GM23338 (cell line): ENCODE results near the gene CYP3A7. TPM values are rescaled to one million over a fixed set of nuclear protein-coding genes. Genes with fewer than 3 reads are reported as not detected.

Experiments used
- ATAC-seq: fragments of 200-7000 bp; cut with Tn5 transposase; 3 replicates; pipeline ENCODE4 v1.9.1; 2020
- DNase-seq: peaks from one replicate; pipeline ENCODE4 v3.0.0-alpha.2; 2015; ENCODE audit warnings: low spot score
- H2AFZ ChIP-seq: fragments of 200-600 bp; sonication (generic); 2 replicates; pipeline ENCODE4 v1.8.0; 2016; ENCODE audit warnings: antibody characterized with exemption, mild to moderate bottlenecking, moderate library complexity
- H3F3A ChIP-seq: fragments of 200-600 bp; sonication (generic); replicated peaks from 2 replicates; pipeline ENCODE4 v1.8.0; 2017; ENCODE audit warnings: antibody characterized with exemption, mixed run types, low read depth
- H3K27ac ChIP-seq: fragments of 200-600 bp; sonication (generic); 2 replicates; pipeline ENCODE4 v1.6.1; 2016; ENCODE audit warnings: low read depth
- H3K27me3 ChIP-seq: fragments of 200-600 bp; sonication (generic); 2 replicates; pipeline ENCODE4 v1.8.0; 2016; ENCODE audit warnings: mild to moderate bottlenecking, mixed run types, moderate library complexity; ENCODE audit not compliant: insufficient read depth
- H3K36me3 ChIP-seq: fragments of 200-600 bp; sonication (generic); 2 replicates; pipeline ENCODE4 v1.8.0; 2016; ENCODE audit warnings: mild to moderate bottlenecking; ENCODE audit not compliant: insufficient read depth
- H3K4me1 ChIP-seq: fragments of 200-600 bp; sonication (generic); 2 replicates; pipeline ENCODE4 v1.8.0; 2016; ENCODE audit warnings: mild to moderate bottlenecking, moderate library complexity; ENCODE audit not compliant: insufficient read depth
- H3K4me2 ChIP-seq: fragments of 200-600 bp; sonication (generic); 2 replicates; pipeline ENCODE4 v1.7.1; 2017; ENCODE audit warnings: mixed run types
- H3K4me3 ChIP-seq: fragments of 200-600 bp; sonication (generic); 2 replicates; pipeline ENCODE4 v1.6.1; 2016; ENCODE audit warnings: mixed run types
- H3K79me2 ChIP-seq: fragments of 200-600 bp; sonication (generic); replicated peaks from 2 replicates; pipeline ENCODE4 v1.8.0; 2017; ENCODE audit warnings: mild to moderate bottlenecking; ENCODE audit not compliant: insufficient read depth
- H3K9me2 ChIP-seq: fragments of 200-600 bp; sonication (generic); 2 replicates; pipeline ENCODE4 v1.8.0; 2017; ENCODE audit not compliant: insufficient read depth
- H4K20me1 ChIP-seq: fragments of 200-600 bp; sonication (generic); replicated peaks from 2 replicates; pipeline ENCODE4 v1.8.0; 2017; ENCODE audit warnings: mild to moderate bottlenecking; ENCODE audit not compliant: insufficient read depth
- H3K27ac Mint-ChIP-seq: 2 replicates; pipeline ENCODE4 v1.8.0; 2020; ENCODE audit warnings: inconsistent platforms, mild to moderate bottlenecking, moderate library complexity, mixed read lengths
- H3K27me3 Mint-ChIP-seq: 3 replicates; pipeline ENCODE4 v1.8.0; 2022; ENCODE audit warnings: low read depth, mild to moderate bottlenecking, moderate library complexity, mixed read lengths, inconsistent platforms; ENCODE audit not compliant: insufficient read depth, poor library complexity
- H3K36me3 Mint-ChIP-seq: 3 replicates; pipeline ENCODE4 v1.8.0; 2021; ENCODE audit warnings: low read depth, mild to moderate bottlenecking, inconsistent platforms, moderate library complexity, mixed read lengths
- H3K4me1 Mint-ChIP-seq: 3 replicates; pipeline ENCODE4 v1.8.0; 2020; ENCODE audit warnings: mild to moderate bottlenecking, inconsistent platforms, mixed read lengths
- H3K4me3 Mint-ChIP-seq: 3 replicates; pipeline ENCODE4 v1.8.0; 2021; ENCODE audit warnings: moderate library complexity, mild to moderate bottlenecking, inconsistent platforms, mixed read lengths
- H3K9me3 Mint-ChIP-seq: 3 replicates; pipeline ENCODE4 v1.8.0; 2020; ENCODE audit warnings: moderate library complexity, mild to moderate bottlenecking, inconsistent platforms, mixed read lengths
- CREB1 ChIP-seq: fragments of 250-450 bp; sonication (Bioruptor Pico); IDR thresholded peaks from 2 replicates; pipeline ENCODE4 v1.5.0; 2020; ENCODE audit warnings: low read depth, mild to moderate bottlenecking, moderate library complexity
- JUNB ChIP-seq: IDR thresholded peaks from one replicate; pipeline ENCODE4 v1.6.1; 2016; ENCODE audit warnings: antibody characterized with exemption; ENCODE audit not compliant: unreplicated experiment
- NANOG ChIP-seq: IDR thresholded peaks from 2 replicates; pipeline ENCODE4 v1.6.1; 2016; ENCODE audit warnings: antibody characterized with exemption, borderline replicate concordance
- POLR2AphosphoS5 ChIP-seq: IDR thresholded peaks from 2 replicates; pipeline ENCODE4 v1.6.1; 2016; ENCODE audit warnings: antibody characterized with exemption, low read depth
- STAT1 ChIP-seq: IDR thresholded peaks from one replicate; pipeline ENCODE4 v1.6.1; 2016; ENCODE audit warnings: antibody characterized with exemption; ENCODE audit not compliant: unreplicated experiment
- ZNF114 ChIP-seq: fragments of 250-450 bp; sonication (Bioruptor Pico); IDR thresholded peaks from 2 replicates; pipeline ENCODE4 v1.5.0; 2020; ENCODE audit warnings: mild to moderate bottlenecking, moderate library complexity
- polyA plus RNA-seq: library from polyadenylated mRNA; unstranded; fragments of >200 nt; fragmentation: Nextera tagmentation; extraction: Ambion mirVana; gene quantifications from 2 replicates; pipeline ENCODE4 v1.2.1, GENCODE V29; 2016
- total RNA-seq: library from RNA; depleted of rRNA; stranded (reverse); fragments of >200 nt; shearing (Covaris generic); gene quantifications from 2 replicates; pipeline ENCODE4 v1.2.3, GENCODE V29; 2014
- TF ChIP-seq, protein P1 (sequence below), 2 experiments: fragments of 200-600 bp in 1 of 2; sonication (generic) in 1 of 2; conservative IDR thresholded peaks; 2 replicates each; pipeline versions ENCODE4 v1.5.1 to v1.6.1; 2016 to 2017; ENCODE audit warnings: antibody characterized with exemption in 2 of 2, low read depth in 2 of 2, mild to moderate bottlenecking in 2 of 2, moderate library complexity in 1 of 2
- TF ChIP-seq, protein P2 (sequence below): IDR thresholded peaks from 2 replicates; pipeline ENCODE4 v1.6.1; 2016; ENCODE audit warnings: antibody characterized with exemption
- TF ChIP-seq, protein P3 (sequence below): fragments of 250-450 bp; sonication (Bioruptor Pico); IDR thresholded peaks from 2 replicates; pipeline ENCODE4 v1.5.0; 2020; ENCODE audit warnings: mild to moderate bottlenecking, moderate library complexity
- TF ChIP-seq, protein P4 (sequence below): IDR thresholded peaks from one replicate; pipeline ENCODE4 v1.6.1; 2018; ENCODE audit warnings: antibody characterized with exemption; ENCODE audit not compliant: unreplicated experiment

CYP3A7 gene
- total and polyA plus RNA-seq, 2 experiments from 2014 or later: 0.19 TPM; not detected in 1

DNA sequence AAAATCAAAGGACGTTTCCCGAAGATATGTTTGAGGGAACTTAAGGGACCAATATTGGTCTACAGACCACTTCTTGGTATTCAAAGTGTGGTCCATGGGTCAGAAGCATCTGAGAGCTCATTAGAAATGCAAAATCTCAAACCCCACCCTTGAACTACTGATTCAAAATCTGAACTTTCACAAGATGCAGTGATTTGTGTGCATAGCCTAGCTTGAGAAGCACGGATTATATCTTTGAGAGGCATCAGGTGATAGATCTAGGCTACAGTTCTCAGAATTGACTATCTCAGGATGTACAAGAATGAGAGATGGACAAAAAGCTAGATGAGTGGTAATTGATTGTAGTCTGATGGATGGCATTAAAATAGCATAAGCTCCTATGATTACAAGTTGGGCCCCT lies 29.5 kb upstream of the CYP3A7 start:
- Histone ChIP-seq H3K36me3 (no peaks in the 10 kb centered on the region), H3F3A (no peaks in the 10 kb centered on the region), H3K4me1 (no peaks in the 10 kb centered on the region), H3K27me3 (no peaks in the 10 kb centered on the region), H4K20me1 (no peaks in the 10 kb centered on the region), H3K79me2 (no peaks in the 10 kb centered on the region), H3K27ac (no peak overlapping the region), H2AFZ (no peak overlapping the region), H3K4me3 (no peak overlapping the region), H3K4me2 (no peak overlapping the region), H3K9me2 (no peaks in the 10 kb centered on the region)
- H3K27me3 Mint-ChIP-seq: no peaks in the 10 kb centered on the region
- TF ChIP-seq STAT1 (no peak), ZNF114 (no peak), NANOG (no peak)
- H3K9me3 Mint-ChIP-seq: no peaks in the 10 kb centered on the region
- ATAC-seq (no peak), DNase-seq (no peak)
- H3K36me3 Mint-ChIP-seq: no peaks in the 10 kb centered on the region
- H3K4me1 Mint-ChIP-seq: no peaks in the 10 kb centered on the region
- H3K27ac Mint-ChIP-seq: no peak overlapping the region
- no peak overlapping the region for H3K4me3 Mint-ChIP-seq

DNA sequence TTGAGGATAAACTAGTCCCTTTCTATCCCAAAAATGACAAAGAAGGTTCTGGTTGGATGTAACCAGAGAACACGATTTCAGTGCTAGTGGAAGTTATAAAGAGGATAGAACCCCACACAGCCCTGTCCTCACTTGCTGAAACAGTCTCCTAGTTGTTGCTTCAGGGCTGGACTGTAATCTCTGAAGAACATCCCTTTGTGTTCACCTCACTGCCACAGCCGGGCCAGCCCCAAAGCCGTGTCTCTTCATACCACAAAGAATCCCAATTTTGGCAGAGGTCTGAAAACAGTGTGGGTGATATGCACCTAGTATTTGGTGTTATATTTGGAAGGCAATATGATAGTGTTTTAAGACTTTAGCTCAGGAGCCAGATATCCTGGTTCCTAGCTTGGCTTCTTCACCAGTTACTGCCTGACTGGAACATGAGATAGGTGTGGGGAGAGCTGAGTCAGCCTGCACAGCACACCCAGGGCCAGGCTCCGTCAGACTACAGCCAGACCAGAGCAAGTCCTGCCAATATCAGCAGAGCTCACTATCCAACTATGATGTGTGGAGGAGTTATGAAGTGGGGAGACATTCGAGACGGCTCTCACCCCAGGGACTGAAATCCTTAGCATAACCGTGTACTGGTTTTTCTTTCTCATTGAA lies 27.8 kb upstream of the CYP3A7 start:
- no peak overlapping the region for H3K27ac ChIP-seq
- H3K27me3 ChIP-seq: no peaks in the 10 kb centered on the region
- ATAC-seq (no peak), DNase-seq (no peak)
- H3K36me3 ChIP-seq: no peaks in the 10 kb centered on the region
- no peak overlapping the region for H3K4me3 ChIP-seq
- Mint-ChIP-seq H3K27me3 (no peaks in the 10 kb centered on the region), H3K9me3 (no peaks in the 10 kb centered on the region), H3K36me3 (no peaks in the 10 kb centered on the region), H3K4me1 (no peaks in the 10 kb centered on the region), H3K4me3 (no peak overlapping the region), H3K27ac (no peak overlapping the region)
- no peaks in the 10 kb centered on the region for H3K9me2 ChIP-seq
- H3K4me2 ChIP-seq: no peak overlapping the region
- H3K4me1 ChIP-seq: no peaks in the 10 kb centered on the region
- H3K79me2 ChIP-seq: no peaks in the 10 kb centered on the region
- H2AFZ ChIP-seq: no peak overlapping the region
- H4K20me1 ChIP-seq: no peaks in the 10 kb centered on the region
- no peaks in the 10 kb centered on the region for H3F3A ChIP-seq
- TF ChIP-seq, protein P1, sequence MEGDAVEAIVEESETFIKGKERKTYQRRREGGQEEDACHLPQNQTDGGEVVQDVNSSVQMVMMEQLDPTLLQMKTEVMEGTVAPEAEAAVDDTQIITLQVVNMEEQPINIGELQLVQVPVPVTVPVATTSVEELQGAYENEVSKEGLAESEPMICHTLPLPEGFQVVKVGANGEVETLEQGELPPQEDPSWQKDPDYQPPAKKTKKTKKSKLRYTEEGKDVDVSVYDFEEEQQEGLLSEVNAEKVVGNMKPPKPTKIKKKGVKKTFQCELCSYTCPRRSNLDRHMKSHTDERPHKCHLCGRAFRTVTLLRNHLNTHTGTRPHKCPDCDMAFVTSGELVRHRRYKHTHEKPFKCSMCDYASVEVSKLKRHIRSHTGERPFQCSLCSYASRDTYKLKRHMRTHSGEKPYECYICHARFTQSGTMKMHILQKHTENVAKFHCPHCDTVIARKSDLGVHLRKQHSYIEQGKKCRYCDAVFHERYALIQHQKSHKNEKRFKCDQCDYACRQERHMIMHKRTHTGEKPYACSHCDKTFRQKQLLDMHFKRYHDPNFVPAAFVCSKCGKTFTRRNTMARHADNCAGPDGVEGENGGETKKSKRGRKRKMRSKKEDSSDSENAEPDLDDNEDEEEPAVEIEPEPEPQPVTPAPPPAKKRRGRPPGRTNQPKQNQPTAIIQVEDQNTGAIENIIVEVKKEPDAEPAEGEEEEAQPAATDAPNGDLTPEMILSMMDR (conservative IDR thresholded peaks at IDR 0.05; ENCODE audit: low read depth in 2 of 2): no peak
- TF ChIP-seq, protein P2, sequence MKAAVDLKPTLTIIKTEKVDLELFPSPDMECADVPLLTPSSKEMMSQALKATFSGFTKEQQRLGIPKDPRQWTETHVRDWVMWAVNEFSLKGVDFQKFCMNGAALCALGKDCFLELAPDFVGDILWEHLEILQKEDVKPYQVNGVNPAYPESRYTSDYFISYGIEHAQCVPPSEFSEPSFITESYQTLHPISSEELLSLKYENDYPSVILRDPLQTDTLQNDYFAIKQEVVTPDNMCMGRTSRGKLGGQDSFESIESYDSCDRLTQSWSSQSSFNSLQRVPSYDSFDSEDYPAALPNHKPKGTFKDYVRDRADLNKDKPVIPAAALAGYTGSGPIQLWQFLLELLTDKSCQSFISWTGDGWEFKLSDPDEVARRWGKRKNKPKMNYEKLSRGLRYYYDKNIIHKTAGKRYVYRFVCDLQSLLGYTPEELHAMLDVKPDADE: no peak
- TF ChIP-seq, protein P3, sequence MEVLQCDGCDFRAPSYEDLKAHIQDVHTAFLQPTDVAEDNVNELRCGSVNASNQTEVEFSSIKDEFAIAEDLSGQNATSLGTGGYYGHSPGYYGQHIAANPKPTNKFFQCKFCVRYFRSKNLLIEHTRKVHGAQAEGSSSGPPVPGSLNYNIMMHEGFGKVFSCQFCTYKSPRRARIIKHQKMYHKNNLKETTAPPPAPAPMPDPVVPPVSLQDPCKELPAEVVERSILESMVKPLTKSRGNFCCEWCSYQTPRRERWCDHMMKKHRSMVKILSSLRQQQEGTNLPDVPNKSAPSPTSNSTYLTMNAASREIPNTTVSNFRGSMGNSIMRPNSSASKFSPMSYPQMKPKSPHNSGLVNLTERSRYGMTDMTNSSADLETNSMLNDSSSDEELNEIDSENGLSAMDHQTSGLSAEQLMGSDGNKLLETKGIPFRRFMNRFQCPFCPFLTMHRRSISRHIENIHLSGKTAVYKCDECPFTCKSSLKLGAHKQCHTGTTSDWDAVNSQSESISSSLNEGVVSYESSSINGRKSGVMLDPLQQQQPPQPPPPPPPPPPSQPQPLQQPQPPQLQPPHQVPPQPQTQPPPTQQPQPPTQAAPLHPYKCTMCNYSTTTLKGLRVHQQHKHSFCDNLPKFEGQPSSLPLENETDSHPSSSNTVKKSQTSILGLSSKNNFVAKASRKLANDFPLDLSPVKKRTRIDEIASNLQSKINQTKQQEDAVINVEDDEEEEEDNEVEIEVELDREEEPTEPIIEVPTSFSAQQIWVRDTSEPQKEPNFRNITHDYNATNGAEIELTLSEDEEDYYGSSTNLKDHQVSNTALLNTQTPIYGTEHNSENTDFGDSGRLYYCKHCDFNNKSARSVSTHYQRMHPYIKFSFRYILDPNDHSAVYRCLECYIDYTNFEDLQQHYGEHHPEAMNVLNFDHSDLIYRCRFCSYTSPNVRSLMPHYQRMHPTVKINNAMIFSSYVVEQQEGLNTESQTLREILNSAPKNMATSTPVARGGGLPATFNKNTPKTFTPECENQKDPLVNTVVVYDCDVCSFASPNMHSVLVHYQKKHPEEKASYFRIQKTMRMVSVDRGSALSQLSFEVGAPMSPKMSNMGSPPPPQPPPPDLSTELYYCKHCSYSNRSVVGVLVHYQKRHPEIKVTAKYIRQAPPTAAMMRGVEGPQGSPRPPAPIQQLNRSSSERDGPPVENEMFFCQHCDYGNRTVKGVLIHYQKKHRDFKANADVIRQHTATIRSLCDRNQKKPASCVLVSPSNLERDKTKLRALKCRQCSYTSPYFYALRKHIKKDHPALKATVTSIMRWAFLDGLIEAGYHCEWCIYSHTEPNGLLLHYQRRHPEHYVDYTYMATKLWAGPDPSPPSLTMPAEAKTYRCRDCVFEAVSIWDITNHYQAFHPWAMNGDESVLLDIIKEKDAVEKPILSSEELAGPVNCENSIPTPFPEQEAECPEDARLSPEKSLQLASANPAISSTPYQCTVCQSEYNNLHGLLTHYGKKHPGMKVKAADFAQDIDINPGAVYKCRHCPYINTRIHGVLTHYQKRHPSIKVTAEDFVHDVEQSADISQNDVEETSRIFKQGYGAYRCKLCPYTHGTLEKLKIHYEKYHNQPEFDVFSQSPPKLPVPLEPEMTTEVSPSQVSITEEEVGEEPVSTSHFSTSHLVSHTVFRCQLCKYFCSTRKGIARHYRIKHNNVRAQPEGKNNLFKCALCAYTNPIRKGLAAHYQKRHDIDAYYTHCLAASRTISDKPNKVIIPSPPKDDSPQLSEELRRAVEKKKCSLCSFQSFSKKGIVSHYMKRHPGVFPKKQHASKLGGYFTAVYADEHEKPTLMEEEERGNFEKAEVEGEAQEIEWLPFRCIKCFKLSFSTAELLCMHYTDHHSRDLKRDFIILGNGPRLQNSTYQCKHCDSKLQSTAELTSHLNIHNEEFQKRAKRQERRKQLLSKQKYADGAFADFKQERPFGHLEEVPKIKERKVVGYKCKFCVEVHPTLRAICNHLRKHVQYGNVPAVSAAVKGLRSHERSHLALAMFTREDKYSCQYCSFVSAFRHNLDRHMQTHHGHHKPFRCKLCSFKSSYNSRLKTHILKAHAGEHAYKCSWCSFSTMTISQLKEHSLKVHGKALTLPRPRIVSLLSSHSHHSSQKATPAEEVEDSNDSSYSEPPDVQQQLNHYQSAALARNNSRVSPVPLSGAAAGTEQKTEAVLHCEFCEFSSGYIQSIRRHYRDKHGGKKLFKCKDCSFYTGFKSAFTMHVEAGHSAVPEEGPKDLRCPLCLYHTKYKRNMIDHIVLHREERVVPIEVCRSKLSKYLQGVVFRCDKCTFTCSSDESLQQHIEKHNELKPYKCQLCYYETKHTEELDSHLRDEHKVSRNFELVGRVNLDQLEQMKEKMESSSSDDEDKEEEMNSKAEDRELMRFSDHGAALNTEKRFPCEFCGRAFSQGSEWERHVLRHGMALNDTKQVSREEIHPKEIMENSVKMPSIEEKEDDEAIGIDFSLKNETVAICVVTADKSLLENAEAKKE: no peak
- TF ChIP-seq CREB1 (CRISPR knock-in tag) (no peak), JUNB (no peak), POLR2AphosphoS5 (no peak)
- TF ChIP-seq, protein P4, sequence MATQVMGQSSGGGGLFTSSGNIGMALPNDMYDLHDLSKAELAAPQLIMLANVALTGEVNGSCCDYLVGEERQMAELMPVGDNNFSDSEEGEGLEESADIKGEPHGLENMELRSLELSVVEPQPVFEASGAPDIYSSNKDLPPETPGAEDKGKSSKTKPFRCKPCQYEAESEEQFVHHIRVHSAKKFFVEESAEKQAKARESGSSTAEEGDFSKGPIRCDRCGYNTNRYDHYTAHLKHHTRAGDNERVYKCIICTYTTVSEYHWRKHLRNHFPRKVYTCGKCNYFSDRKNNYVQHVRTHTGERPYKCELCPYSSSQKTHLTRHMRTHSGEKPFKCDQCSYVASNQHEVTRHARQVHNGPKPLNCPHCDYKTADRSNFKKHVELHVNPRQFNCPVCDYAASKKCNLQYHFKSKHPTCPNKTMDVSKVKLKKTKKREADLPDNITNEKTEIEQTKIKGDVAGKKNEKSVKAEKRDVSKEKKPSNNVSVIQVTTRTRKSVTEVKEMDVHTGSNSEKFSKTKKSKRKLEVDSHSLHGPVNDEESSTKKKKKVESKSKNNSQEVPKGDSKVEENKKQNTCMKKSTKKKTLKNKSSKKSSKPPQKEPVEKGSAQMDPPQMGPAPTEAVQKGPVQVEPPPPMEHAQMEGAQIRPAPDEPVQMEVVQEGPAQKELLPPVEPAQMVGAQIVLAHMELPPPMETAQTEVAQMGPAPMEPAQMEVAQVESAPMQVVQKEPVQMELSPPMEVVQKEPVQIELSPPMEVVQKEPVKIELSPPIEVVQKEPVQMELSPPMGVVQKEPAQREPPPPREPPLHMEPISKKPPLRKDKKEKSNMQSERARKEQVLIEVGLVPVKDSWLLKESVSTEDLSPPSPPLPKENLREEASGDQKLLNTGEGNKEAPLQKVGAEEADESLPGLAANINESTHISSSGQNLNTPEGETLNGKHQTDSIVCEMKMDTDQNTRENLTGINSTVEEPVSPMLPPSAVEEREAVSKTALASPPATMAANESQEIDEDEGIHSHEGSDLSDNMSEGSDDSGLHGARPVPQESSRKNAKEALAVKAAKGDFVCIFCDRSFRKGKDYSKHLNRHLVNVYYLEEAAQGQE: no peak
